Stomach (tissue), 9 donors: Measurements from ENCODE around the gene WDR45B. TPM values are rescaled to one million over a fixed set of nuclear protein-coding genes. Genes with fewer than 3 reads are reported as not detected.

Experiments
- DNase-seq, 2 donors: peaks; one replicate each; pipeline versions ENCODE4 v3.0.0 to v3.0.0-alpha.2; 2013 to 2019
- H3K27ac ChIP-seq, 5 donors: fragments of 200-600 bp in 4 of 5; sonication (generic) in 4 of 5; one replicate each; pipeline ENCODE4 v1.5.1; 2013 to 2019; ENCODE audit warnings: mild to moderate bottlenecking in 1 of 5, moderate library complexity in 1 of 5
- H3K27me3 ChIP-seq, 3 donors: fragments of 200-600 bp; sonication (generic); one replicate each; pipeline ENCODE4 v1.5.1; 2017 to 2019; ENCODE audit warnings: mixed run types in 1 of 3
- H3K36me3 ChIP-seq, 4 donors: fragments of 200-600 bp; sonication (generic); 1 replicate in 3 of 4; 2 replicates in 1 of 4; pipeline ENCODE4 v1.5.1; 2016 to 2019
- H3K4me1 ChIP-seq, 4 donors: fragments of 200-600 bp; sonication (generic); one replicate each; pipeline ENCODE4 v1.5.1; 2016 to 2019
- H3K4me3 ChIP-seq, 4 donors: fragments of 200-600 bp; sonication (generic) in 3 of 4; one replicate each; pipeline ENCODE4 v1.5.1; 2016 to 2019; ENCODE audit warnings: mild to moderate bottlenecking in 1 of 4
- H3K9me3 ChIP-seq, 4 donors: fragments of 200-600 bp; sonication (generic); one replicate each; pipeline ENCODE4 v1.5.1; 2016 to 2019
- CTCF ChIP-seq, 7 experiments: fragments of 450-650 bp in 4 of 7; fragments of 200-600 bp in 3 of 7; sonication (generic) in 3 of 7; IDR thresholded peaks; one replicate each; pipeline ENCODE4 v1.5.1; 2016 to 2019; ENCODE audit warnings: antibody characterized with exemption in 7 of 7, control low read depth in 2 of 7, mild to moderate bottlenecking in 1 of 7
- EP300 ChIP-seq: sonication (generic); formaldehyde crosslinking; IDR thresholded peaks from one replicate; pipeline ENCODE4 v1.6.1; 2017; ENCODE audit warnings: antibody characterized with exemption
- POLR2A ChIP-seq, 4 donors: fragments of 450-650 bp; IDR thresholded peaks; one replicate each; pipeline ENCODE4 v1.6.1; 2016; ENCODE audit warnings: antibody characterized with exemption in 4 of 4, control low read depth in 2 of 4, mild to moderate bottlenecking in 1 of 4, moderate library complexity in 1 of 4
- POLR2AphosphoS5 ChIP-seq, 3 donors: sonication (generic); formaldehyde crosslinking; IDR thresholded peaks; one replicate each; pipeline ENCODE4 v1.6.1; 2016; ENCODE audit warnings: antibody characterized with exemption in 3 of 3
- WGBS, 5 donors: extraction: QIAGEN DNeasy Blood & Tissue Kit in 3 of 5; methylation state at CpG; one replicate each; pipeline versions ENCODE4 v1.1.5 to v1.1.7; 2013 to 2018; 5-methylcytosine and 5-hydroxymethylcytosine counted together
- intact Hi-C: fragments of 100-400 bp; cut with DNase I; formaldehyde crosslinking; loops from one replicate; pipeline ENCODE4 v1.15.1; 2023; ENCODE audit warnings: low total_unique reads
- polyA plus RNA-seq, 3 donors: library from polyadenylated mRNA; stranded (reverse); fragments of 200-250 nt; gene quantifications; one replicate each; pipeline ENCODE4 v1.2.3, GENCODE V29; 2013
- total RNA-seq, 5 donors: library from RNA; depleted of rRNA; stranded (reverse); fragments of >200 nt; gene quantifications; one replicate each; pipeline versions ENCODE4 v1.1.0 to v1.2.3, GENCODE V29; 2014 to 2016
- donor health status: healthy with polysubstance abuse.
- donor health status: Bipolar disorder and iron deficiency.
- donor health status: healthy.

Gene WDR45B
- total and polyA plus RNA-seq, 8 donors = 62.8 to 108 (median 76.2) TPM

- Histone ChIP-seq H3K9me3 (no peaks in the 10 kb centered on the region), H3K4me1 (peaks cover 43 to 75% (median 53%) of the 10 kb centered on the region in 4 donors), H3K36me3 (peaks cover 14 to 48% (median 46%) of the 10 kb centered on the region in 4 donors), H3K4me3 (peak overlapping the region in 1 of 4 donors; percentile 58), H3K27me3 (no peaks in the 10 kb centered on the region), H3K27ac (peak overlapping the region in 2 of 5 donors; percentile 2 to 17)
- intact Hi-C loops = no loop called here
- 93 to 97% (median 94%) methylated on average over 11 of the region's 11 CpGs for WGBS, 5 donors
- DNase-seq = no peak
- TF ChIP-seq CTCF (IDR thresholded peaks at IDR 0.05) = no peak
- TF ChIP-seq POLR2A (IDR thresholded peaks at IDR 0.05) = no peak
- no peak for TF ChIP-seq EP300
- no peak for TF ChIP-seq POLR2AphosphoS5 (IDR thresholded peaks at IDR 0.05)
Observed at GRCh38 chr17:82594571-82594970, 53.7 kb downstream of the WDR45B start.

GRCh38 chr17:82593590-82594087 lies 54.6 kb downstream of the WDR45B start:
- peaks cover 43 to 84% (median 53%) of the 10 kb centered on the region in 4 donors for H3K4me1 ChIP-seq
- peak in 1 of 2 donors; percentile 49 for DNase-seq
- TF ChIP-seq POLR2AphosphoS5 (IDR thresholded peaks at IDR 0.05) (peak in 1 of 3 donors; percentile 1), POLR2A (IDR thresholded peaks at IDR 0.05) (no peak)
- intact Hi-C loops = no loop called here
- no peaks in the 10 kb centered on the region for H3K27me3 ChIP-seq
- peaks cover 14 to 41% (median 39%) of the 10 kb centered on the region in 4 donors for H3K36me3 ChIP-seq
- H3K9me3 ChIP-seq = no peaks in the 10 kb centered on the region
- peak overlapping the region; percentile 92 to 98 (median 94) for H3K27ac ChIP-seq
- H3K4me3 ChIP-seq = peak overlapping the region; percentile 58 to 64 (median 62)
- 41 to 54% (median 48%) methylated on average over 15 to 29 of the region's 29 CpGs for WGBS, 5 donors

- intact Hi-C loops = no loop called here
Observed at GRCh38 chr17:82592767-82593589, 55.3 kb downstream of the WDR45B start.

GRCh38 chr17:82592289-82592766 lies 55.9 kb downstream of the WDR45B start:
- peaks cover 43 to 94% (median 56%) of the 10 kb centered on the region in 4 donors for H3K4me1 ChIP-seq
- H3K27ac ChIP-seq = peak overlapping the region; percentile 92 to 98 (median 94)
- TF ChIP-seq EP300 = no peak
- no peak for TF ChIP-seq POLR2A (IDR thresholded peaks at IDR 0.05)
- TF ChIP-seq POLR2AphosphoS5 (IDR thresholded peaks at IDR 0.05) = no peak
- TF ChIP-seq CTCF (IDR thresholded peaks at IDR 0.05) = no peak
- peak overlapping the region in 3 of 4 donors; percentile 58 to 64 (median 62) for H3K4me3 ChIP-seq
- peak; percentile 57 to 62 for DNase-seq
- H3K9me3 ChIP-seq = no peaks in the 10 kb centered on the region
- H3K36me3 ChIP-seq = peaks cover 19 to 39% (median 38%) of the 10 kb centered on the region in 4 donors
- WGBS, 5 donors = 26 to 41% (median 31%) methylated on average over 9 of the region's 9 CpGs
- no peaks in the 10 kb centered on the region for H3K27me3 ChIP-seq
- intact Hi-C loops = no loop called here

More at GRCh38 chr17:82592767-82593589, 55.3 kb downstream of the WDR45B start:
- 5 to 11% (median 8%) methylated on average over 28 to 29 of the region's 29 CpGs for WGBS, 5 donors
- H3K27ac ChIP-seq = peak overlapping the region; percentile 92 to 98 (median 94)
- no peaks in the 10 kb centered on the region for H3K9me3 ChIP-seq
- peak in 1 of 3 donors; percentile 21 for TF ChIP-seq POLR2AphosphoS5 (IDR thresholded peaks at IDR 0.05)
- no peak for TF ChIP-seq POLR2A (IDR thresholded peaks at IDR 0.05)
- peaks cover 43 to 89% (median 55%) of the 10 kb centered on the region in 4 donors for H3K4me1 ChIP-seq
- DNase-seq = peak; percentile 82 to 94
- H3K4me3 ChIP-seq = peak overlapping the region; percentile 58 to 64 (median 62)
- H3K36me3 ChIP-seq = peaks cover 14 to 39% (median 38%) of the 10 kb centered on the region in 4 donors
- no peaks in the 10 kb centered on the region for H3K27me3 ChIP-seq

GRCh38 chr17:82590881-82591539 lies 57.2 kb downstream of the WDR45B start:
- H3K9me3 ChIP-seq = no peaks in the 10 kb centered on the region
- no peak for DNase-seq
- WGBS, 5 donors = 65 to 74% (median 70%) methylated on average over 10 to 17 of the region's 17 CpGs
- no peaks in the 10 kb centered on the region for H3K27me3 ChIP-seq
- intact Hi-C loops = no loop called here
- H3K4me1 ChIP-seq = peaks cover 43 to 83% (median 56%) of the 10 kb centered on the region in 4 donors
- TF ChIP-seq EP300 (no peak), POLR2A (IDR thresholded peaks at IDR 0.05) (no peak), CTCF (IDR thresholded peaks at IDR 0.05) (no peak), POLR2AphosphoS5 (IDR thresholded peaks at IDR 0.05) (no peak)
- peaks cover 14 to 36% (median 35%) of the 10 kb centered on the region in 4 donors for H3K36me3 ChIP-seq
- peak overlapping the region; percentile 92 to 98 (median 94) for H3K27ac ChIP-seq
- H3K4me3 ChIP-seq = no peak overlapping the region
